Measurements from ENCODE around the gene MCF2L2.
"Not testable (repeated sequence)": the region's sequence is repeated elsewhere in the genome, so short reads cannot be mapped to it uniquely, and the experiment has no call there.

DNA sequence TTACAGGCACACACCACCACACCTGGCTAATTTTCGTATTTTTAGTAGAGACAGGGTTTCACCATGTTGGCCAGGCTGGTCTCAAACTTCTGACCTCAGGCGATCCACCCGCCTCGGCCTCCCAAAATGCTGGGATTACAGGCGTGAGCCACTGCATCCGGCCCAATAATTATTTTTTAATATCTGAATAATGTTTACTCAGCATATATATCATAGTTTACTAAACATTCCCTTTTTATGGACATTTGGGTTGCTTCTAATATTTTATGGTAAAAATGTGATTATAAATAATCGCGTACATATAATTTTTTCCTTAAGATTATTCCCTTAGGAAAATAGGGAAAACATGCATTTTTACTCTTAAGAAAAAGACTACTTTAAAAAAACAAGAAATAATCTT is 198.2 kb downstream of the MCF2L2 start:
- TF ChIP-seq, protein P1, sequence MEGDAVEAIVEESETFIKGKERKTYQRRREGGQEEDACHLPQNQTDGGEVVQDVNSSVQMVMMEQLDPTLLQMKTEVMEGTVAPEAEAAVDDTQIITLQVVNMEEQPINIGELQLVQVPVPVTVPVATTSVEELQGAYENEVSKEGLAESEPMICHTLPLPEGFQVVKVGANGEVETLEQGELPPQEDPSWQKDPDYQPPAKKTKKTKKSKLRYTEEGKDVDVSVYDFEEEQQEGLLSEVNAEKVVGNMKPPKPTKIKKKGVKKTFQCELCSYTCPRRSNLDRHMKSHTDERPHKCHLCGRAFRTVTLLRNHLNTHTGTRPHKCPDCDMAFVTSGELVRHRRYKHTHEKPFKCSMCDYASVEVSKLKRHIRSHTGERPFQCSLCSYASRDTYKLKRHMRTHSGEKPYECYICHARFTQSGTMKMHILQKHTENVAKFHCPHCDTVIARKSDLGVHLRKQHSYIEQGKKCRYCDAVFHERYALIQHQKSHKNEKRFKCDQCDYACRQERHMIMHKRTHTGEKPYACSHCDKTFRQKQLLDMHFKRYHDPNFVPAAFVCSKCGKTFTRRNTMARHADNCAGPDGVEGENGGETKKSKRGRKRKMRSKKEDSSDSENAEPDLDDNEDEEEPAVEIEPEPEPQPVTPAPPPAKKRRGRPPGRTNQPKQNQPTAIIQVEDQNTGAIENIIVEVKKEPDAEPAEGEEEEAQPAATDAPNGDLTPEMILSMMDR (IDR thresholded peaks at IDR 0.05), result not testable (repeated sequence)
- TF ChIP-seq POLR2A (IDR thresholded peaks at IDR 0.05), result not testable (repeated sequence)
